Endothelial cell of umbilical vein (primary cell): Measurements from ENCODE around the gene CD63. TPM values are rescaled to one million over a fixed set of nuclear protein-coding genes. Genes with fewer than 3 reads are reported as not detected.

ENCODE experiments used
- BruUV-seq: library from RNA; stranded (reverse); fragments of 400-500 nt; replicated peaks from 2 replicates; lab custom pipeline; 2021; lab: Mats Ljungman, UMichigan
- CTCF ChIA-PET: fragments of 300-600, 350-600 bp; sonication (Branson Sonifier 250); formaldehyde crosslinking; loops from one replicate; lab custom pipeline; 2021; ENCODE audit warnings: antibody characterized with exemption, inconsistent platforms; lab: Charles Lee
- POLR2A ChIA-PET: fragments of 300-600, 350-600 bp; sonication (Branson Sonifier 250); formaldehyde crosslinking; loops from one replicate; lab custom pipeline; 2021; ENCODE audit warnings: antibody characterized with exemption, inconsistent platforms; lab: Charles Lee
- DNase-seq: peaks from one replicate; pipeline ENCODE4 v3.0.0-alpha.2; 2011; ENCODE audit warnings: low read depth, low spot score
- FAIRE-seq: peaks from 2 replicates; lab custom pipeline; 2011; peaks lifted over from hg19 to GRCh38; lab: Jason Lieb, UNC
- H2AFZ ChIP-seq: 2 replicates; pipeline ENCODE4 v1.6.0; 2012; ENCODE audit warnings: low read depth, low read length, control low read depth, inconsistent platforms
- H3K27ac ChIP-seq: 2 replicates; pipeline ENCODE4 v1.5.1; 2011; ENCODE audit warnings: low read depth, mild to moderate bottlenecking, control low read depth, low read length, moderate library complexity; ENCODE audit not compliant: insufficient read depth
- H3K27me3 ChIP-seq, 2 experiments: 2 replicates each; pipeline versions ENCODE4 v1.6.0 to v1.6.1; 2011; ENCODE audit warnings: low read length in 2 of 2, mixed read lengths in 1 of 2; ENCODE audit not compliant: control insufficient read depth in 2 of 2, insufficient read depth in 2 of 2
- H3K36me3 ChIP-seq, 2 experiments: 2 replicates in 1 of 2; 3 replicates in 1 of 2; pipeline ENCODE4 v1.5.1; 2011; ENCODE audit warnings: low read length in 2 of 2, mild to moderate bottlenecking in 1 of 2, moderate library complexity in 1 of 2; ENCODE audit not compliant: control insufficient read depth in 2 of 2, insufficient read depth in 2 of 2; ENCODE audit errors: extremely low read depth in 1 of 2
- H3K4me1 ChIP-seq: 3 replicates; pipeline ENCODE4 v1.5.1; 2011; ENCODE audit warnings: mild to moderate bottlenecking, low read length; ENCODE audit not compliant: control insufficient read depth, insufficient read depth; ENCODE audit errors: extremely low read depth
- H3K4me2 ChIP-seq: 2 replicates; pipeline ENCODE4 v1.6.1; 2011; ENCODE audit warnings: low read length, control low read depth, mixed read lengths; ENCODE audit not compliant: insufficient read depth
- H3K4me3 ChIP-seq, 3 experiments: fragments of 200-600 bp in 1 of 3; sonication (generic), shearing (Covaris generic) in 1 of 3; replicated peaks in 1 of 3; 2 replicates each; pipeline ENCODE4 v1.5.1; 2011 to 2016; ENCODE audit warnings: control low read depth in 3 of 3, low read length in 3 of 3, mild to moderate bottlenecking in 2 of 3, inconsistent platforms in 1 of 3, low read depth in 1 of 3, moderate library complexity in 1 of 3; ENCODE audit not compliant: insufficient read depth in 1 of 3
- H3K79me2 ChIP-seq: 2 replicates; pipeline ENCODE4 v1.6.0; 2012; ENCODE audit warnings: low read length, inconsistent platforms; ENCODE audit not compliant: control insufficient read depth, insufficient read depth
- H3K9ac ChIP-seq: replicated peaks from 2 replicates; pipeline ENCODE3; 2011; ENCODE audit warnings: low read length, control low read depth; ENCODE audit not compliant: insufficient read depth; ENCODE audit errors: extremely low read depth
- H3K9me1 ChIP-seq: replicated peaks from 3 replicates; pipeline ENCODE4 v1.6.0; 2011; ENCODE audit warnings: mild to moderate bottlenecking, low read length; ENCODE audit not compliant: control insufficient read depth, insufficient read depth; ENCODE audit errors: extremely low read depth
- H3K9me3 ChIP-seq: replicated peaks from 2 replicates; pipeline ENCODE4 v1.5.1; 2012; ENCODE audit warnings: low read length, inconsistent platforms; ENCODE audit not compliant: control insufficient read depth, insufficient read depth
- H4K20me1 ChIP-seq: replicated peaks from 2 replicates; pipeline ENCODE3; 2011; ENCODE audit warnings: mild to moderate bottlenecking, low read length; ENCODE audit not compliant: control insufficient read depth, insufficient read depth; ENCODE audit errors: extremely low read depth
- EZH2 ChIP-seq: IDR thresholded peaks from 2 replicates; pipeline ENCODE4 v1.6.1; 2012; ENCODE audit warnings: borderline replicate concordance, low read depth, mild to moderate bottlenecking, moderate library complexity, low read length, inconsistent platforms; ENCODE audit not compliant: severe bottlenecking
- FOS ChIP-seq: IDR thresholded peaks from 2 replicates; pipeline ENCODE4 v1.6.1; 2011; ENCODE audit warnings: mild to moderate bottlenecking, low read length, moderate library complexity, borderline replicate concordance; ENCODE audit not compliant: insufficient read depth
- GATA2 ChIP-seq: IDR thresholded peaks from 2 replicates; pipeline ENCODE4 v1.7.0; 2011; ENCODE audit warnings: low read depth, mild to moderate bottlenecking, moderate library complexity, mixed read lengths, low read length; ENCODE audit not compliant: insufficient read length, insufficient read depth
- JUN ChIP-seq: IDR thresholded peaks from 2 replicates; pipeline ENCODE4 v1.6.1; 2011; ENCODE audit warnings: borderline replicate concordance, low read depth; ENCODE audit not compliant: insufficient read length, insufficient read depth
- MAX ChIP-seq: IDR thresholded peaks from 2 replicates; pipeline ENCODE4 v1.6.1; 2011; ENCODE audit not compliant: insufficient read depth, insufficient read length
- MYC ChIP-seq: IDR thresholded peaks from one replicate; pipeline ENCODE4 v1.6.1; 2011; ENCODE audit warnings: mild to moderate bottlenecking, low read depth, low read length
- POLR2A ChIP-seq: IDR thresholded peaks from 2 replicates; pipeline ENCODE4 v1.6.1; 2012; ENCODE audit warnings: low read depth, mild to moderate bottlenecking, control low read depth, low read length
- POLR2AphosphoS5 ChIP-seq: IDR thresholded peaks from 2 replicates; pipeline ENCODE4 v1.6.1; 2012; ENCODE audit warnings: low read depth, mild to moderate bottlenecking, control low read depth, low read length, moderate library complexity; ENCODE audit not compliant: insufficient read depth
- dilution Hi-C: fragments of 300-500 bp; cut with MboI; formaldehyde crosslinking; loops from one replicate; pipeline ENCODE4 v1.15.0; 2019; ENCODE audit warnings: low sequenced_read_pairs; ENCODE audit not compliant: extremely low pct_ligation_motif_present
- intact Hi-C: fragments of 100-400 bp; cut with micrococcal nuclease; formaldehyde crosslinking; loops from one replicate; pipeline ENCODE4 v1.10.0; 2022
- polyA plus RNA-seq, 4 experiments: library from polyadenylated mRNA; depleted of rRNA in 3 of 4; stranded (reverse) in 3 of 4; unstranded in 1 of 4; fragments of >200 nt; gene quantifications; 2 replicates each; pipeline versions ENCODE4 v1.2.1 to v1.2.3, GENCODE V29; 2011 to 2012; ENCODE audit warnings: missing spikeins in 1 of 4
- total RNA-seq: library from RNA; stranded (reverse); gene quantifications from 2 replicates; pipeline ENCODE4 v1.2.3, GENCODE V29; 2021

Gene CD63
- total and polyA plus RNA-seq, 2 donors (not counting 3 experiments of a cell fraction or from before 2014, with no cell fraction given): 1,054 to 1,429 TPM

DNA sequence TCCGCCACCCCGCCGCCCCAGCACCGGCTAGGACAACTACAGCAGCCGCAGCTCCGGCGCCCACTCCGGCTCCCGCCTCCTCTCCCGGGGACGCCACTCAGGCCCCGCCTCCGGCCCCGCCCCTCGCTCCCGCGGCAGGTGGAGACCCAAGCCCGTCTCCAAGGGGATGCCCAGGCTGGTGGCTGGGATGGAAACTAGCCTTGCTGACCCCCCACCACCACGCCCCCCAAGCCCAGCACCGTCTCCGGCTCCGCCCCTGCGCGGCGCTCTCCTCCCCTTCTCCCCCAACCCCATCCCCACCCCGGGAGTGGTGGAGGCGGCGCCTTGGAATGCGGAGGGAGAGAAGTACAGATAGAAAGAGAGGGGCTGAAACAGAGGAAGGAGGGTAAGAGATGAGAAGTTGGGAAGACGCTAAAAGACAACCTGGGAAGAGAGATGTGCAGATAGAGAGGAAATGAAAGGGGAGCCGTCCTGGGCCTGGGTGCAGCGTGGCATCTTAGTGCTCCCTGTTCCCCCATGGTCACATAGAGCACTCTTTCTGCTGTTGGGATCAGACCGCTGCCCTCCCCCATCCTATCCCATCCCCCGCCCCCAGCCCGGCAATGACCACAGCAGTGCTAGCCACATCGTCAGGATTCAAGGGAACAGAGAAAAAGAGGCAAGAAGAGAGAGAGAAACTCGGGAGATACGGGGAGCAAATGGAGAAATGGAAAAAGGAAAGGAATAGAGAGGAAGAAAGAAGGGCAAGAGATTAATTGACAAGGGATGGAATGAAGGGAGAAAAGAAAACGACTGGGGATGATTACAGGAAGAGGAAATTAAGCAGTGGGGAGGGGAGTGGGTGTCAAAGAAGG, 20.7 kb downstream of the CD63 start, which contains the start of gene ITGA7:
TSS of gene ITGA7 (minus strand) at position 64 of the 854 bp plus-strand sequence. CDS start 222 bp downstream, outside the sequence.
- no peak for FAIRE-seq
- Histone ChIP-seq H3K4me1 (no peaks in the 10 kb centered on the region), H3K9ac (no peak within 1 kb of the TSS), H3K9me1 (no peaks in the 10 kb centered on the region), H3K27ac (no peak within 1 kb of the TSS), H3K27me3 (peaks cover 47 to 52% of the 10 kb centered on the region in 2 experiments), H4K20me1 (no peaks in the 10 kb centered on the region), H3K9me3 (no peaks in the 10 kb centered on the region), H3K36me3 (no peaks in the 10 kb centered on the region), H3K4me2 (peak within 1 kb of the TSS; percentile 28), H3K4me3 (peak within 1 kb of the TSS; percentile 16 to 43 (median 24)), H3K79me2 (no peaks in the 10 kb centered on the region), H2AFZ (peak within 1 kb of the TSS; percentile 78)
- no peak for TF ChIP-seq POLR2AphosphoS5
- no peak for TF ChIP-seq FOS
- TF ChIP-seq MAX: no peak
- no peak for TF ChIP-seq GATA2
- no peak for TF ChIP-seq EZH2
- TF ChIP-seq POLR2A: no peak
- no peak for TF ChIP-seq JUN
- TF ChIP-seq MYC: no peak
- ChIA-PET POLR2A (no interaction called here), CTCF (interaction anchor here (0.9 to 2.0 kb wide), 3 partner anchors 8 to 17 kb away, joined by 3 to 5 read pairs (median 3); partner anchors contain the start of gene BLOC1S1)
- no peak for DNase-seq
- no TSS peak for BruUV-seq
- intact Hi-C loops: no loop called here
- dilution Hi-C loops: no loop called here
